CD4-positive, alpha-beta T cell treated with Interleukin-6 at 100 ng/mL for 8 hours (primary cell): ENCODE measurements around the gene PPP1R3F.
"Not testable (repeated sequence)": the region's sequence is repeated elsewhere in the genome, so short reads cannot be mapped to it uniquely, and the experiment has no call there.

Source experiments
- DNase-seq: peaks from one replicate; pipeline ENCODE4 v3.0.0-alpha.2; 2020; ENCODE audit warnings: mixed read lengths, low spot score

The PPP1R3F gene

GRCh38 chrX:49321737-49322136 is 52.1 kb downstream of the PPP1R3F start, which contains the start of gene GAGE12J:
TSS of gene GAGE12J (plus strand) at chrX:49322037. CDS start at chrX:49323194, 1,157 bp downstream.
- not testable (repeated sequence) for DNase-seq

GRCh38 chrX:49322266-49322665 is 52.7 kb downstream of the PPP1R3F start:
- DNase-seq: not testable (repeated sequence)

- DNase-seq: not testable (repeated sequence)
Observed at GRCh38 chrX:49323735-49324134, 54.1 kb downstream of the PPP1R3F start.

GRCh38 chrX:49330421-49330820 is 60.8 kb downstream of the PPP1R3F start:
- DNase-seq: not testable (repeated sequence)

- DNase-seq: not testable (repeated sequence)
Observed at GRCh38 chrX:49331282-49331681, 61.7 kb downstream of the PPP1R3F start, which contains the start of gene GAGE13. TSS of gene GAGE13 (plus strand) at chrX:49331582. CDS start at chrX:49332738, 1,156 bp downstream.

GRCh38 chrX:49331841-49332240 is 62.2 kb downstream of the PPP1R3F start:
- DNase-seq: not testable (repeated sequence)
